ENCODE measurements around the gene ITPR3.

The ITPR3 gene

DNA sequence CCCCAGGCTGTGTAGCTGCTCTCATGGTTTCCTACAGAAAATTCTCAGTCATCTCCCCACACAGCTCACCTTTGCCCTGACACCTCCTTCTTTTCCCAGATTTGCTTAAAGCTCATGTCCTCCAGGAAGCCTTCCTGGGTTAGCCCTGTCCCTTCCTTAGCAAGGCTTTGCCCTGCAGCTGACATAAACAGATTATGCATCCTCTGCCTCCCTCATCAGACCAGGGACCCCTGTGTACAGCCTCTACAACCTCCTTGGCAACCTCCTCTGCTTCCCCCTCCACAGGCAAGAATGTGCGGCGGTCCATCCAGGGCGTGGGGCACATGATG lies 50.6 kb downstream of the ITPR3 start:
- DNase-seq = no peak

DNA sequence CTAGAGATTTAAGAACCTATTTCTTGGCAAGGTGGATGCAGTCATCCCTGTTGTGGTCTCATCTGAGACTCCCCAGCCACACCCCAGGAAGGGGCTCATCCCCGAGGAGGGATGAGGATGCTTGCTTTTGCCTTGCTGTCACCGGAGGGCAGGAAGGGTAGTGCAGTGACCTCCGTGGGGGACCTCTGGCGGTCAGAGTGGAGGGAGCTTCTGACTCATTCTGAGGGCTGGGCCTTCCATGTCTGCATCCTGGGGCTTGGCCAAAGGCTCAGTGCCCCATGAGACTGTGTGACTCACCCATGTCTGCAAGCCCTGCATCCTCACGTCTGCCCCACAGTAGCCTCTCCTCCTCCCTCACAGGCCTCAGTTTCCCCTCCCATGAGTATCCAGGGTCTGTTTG lies 51.7 kb downstream of the ITPR3 start:
- no peak for DNase-seq

DNA sequence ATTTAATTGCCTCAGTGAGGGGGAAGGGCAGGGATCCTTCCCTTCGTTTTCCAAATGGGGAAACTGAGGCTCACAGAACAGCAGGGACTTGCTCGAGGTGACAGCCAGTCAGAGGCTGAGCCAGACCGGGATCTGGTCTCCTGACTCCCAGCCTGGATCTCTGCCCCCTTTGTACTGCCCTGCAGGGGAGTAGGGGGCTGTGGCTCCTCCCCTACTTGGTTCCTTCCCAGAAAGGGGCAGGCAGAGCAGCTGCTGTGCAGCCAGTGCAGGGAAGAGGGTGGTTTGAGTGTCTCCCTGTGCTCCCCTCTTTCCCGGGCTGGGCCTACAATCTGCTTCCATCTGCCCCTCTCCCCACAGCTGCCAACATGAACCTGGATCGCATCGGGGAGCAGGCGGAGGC lies 52.7 kb downstream of the ITPR3 start:
- no peak for DNase-seq

DNA sequence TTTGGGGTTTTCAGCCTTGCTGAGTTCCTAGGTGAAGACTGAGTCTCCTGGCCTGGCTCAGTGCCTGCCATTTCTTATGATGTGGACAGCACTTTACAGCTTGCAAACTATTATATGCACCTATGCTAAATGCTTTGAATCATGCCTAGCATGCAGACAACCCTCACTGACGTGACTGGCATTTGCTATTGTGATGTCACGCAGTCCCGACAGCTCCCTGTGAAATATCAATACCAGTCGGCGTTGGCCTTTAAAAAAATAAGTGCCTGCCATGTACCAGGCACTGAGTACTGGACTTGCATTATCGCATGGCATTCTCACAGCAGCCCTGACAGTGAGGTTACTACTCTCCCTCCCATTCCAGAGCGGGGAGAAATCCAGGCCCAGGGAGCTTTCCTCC lies 54.8 kb downstream of the ITPR3 start:
- no peak for DNase-seq

DNA sequence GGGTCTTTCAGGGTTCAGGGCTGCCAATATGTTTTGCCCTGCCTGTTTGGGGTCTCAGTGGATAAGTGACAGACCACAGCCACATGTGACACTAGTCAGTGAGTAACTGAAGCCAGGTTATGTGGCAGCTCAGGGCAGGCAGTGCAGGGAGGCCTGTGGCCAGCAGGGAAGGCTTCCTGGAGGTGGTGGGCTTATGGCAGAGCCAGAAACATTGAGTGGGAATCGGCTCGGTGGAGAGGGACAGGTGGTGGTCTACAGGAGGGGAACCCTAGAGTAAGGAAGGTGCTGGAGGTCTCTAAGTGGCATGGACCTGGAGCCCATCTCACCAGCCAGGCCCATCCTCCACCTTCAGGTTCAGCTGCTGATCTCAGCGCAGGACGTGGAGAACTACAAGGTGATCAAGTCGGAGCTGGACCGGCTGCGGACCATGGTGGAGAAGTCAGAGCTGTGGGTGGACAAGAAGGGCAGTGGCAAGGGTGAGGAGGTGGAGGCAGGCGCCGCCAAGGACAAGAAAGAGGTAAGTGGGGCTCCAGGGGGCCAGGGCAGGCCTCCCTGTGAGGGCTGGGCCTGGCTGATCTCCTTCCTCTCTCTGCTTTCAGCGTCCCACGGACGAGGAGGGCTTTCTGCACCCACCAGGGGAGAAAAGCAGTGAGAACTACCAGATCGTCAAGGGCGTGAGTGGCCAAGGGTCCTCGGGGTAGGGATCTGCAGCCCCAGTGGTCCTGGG lies 55.5 kb downstream of the ITPR3 start:
- DNase-seq = no peak

DNA sequence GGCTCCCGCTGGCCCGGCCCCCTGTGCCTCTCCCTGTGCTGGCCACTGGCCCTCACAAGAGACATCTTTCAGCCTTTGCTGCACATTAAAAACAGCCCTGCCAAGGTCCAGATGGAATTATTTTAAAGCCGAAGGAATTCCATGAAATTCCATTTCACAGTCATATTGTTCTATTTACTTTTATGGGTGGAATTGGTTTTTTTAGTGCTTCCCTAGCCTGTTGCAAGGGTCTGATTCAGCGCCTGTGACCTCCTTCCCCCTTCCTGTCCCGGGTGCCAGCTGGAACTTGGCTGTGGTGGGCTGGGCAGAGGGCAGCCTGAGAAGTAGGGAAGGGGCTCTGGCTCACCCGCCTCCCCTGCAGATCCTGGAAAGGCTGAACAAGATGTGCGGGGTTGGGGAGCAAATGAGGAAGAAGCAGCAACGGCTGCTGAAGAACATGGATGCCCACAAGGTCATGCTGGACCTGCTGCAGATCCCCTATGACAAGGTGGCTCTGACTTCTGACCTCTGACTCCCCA lies 56.1 kb downstream of the ITPR3 start:
- DNase-seq = no peak

DNA sequence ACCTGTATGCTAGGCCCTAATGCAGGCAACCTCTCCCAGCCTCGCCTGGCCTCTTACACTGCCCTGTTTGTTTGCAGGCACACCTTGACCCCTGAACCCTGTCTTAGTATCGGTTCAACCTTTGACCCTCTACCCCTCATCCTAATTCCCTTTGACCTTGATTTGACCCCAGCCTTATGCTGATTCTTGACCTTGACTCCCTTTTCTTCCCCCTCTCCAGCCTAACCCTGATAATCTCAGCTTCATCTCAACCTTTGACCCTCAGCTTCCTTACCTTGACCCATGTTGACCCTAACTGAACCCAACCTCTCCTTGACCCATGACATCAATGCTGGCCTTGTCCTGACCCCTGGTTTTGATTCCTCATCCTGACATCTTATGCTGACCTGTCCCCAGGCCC lies 56.6 kb downstream of the ITPR3 start:
- DNase-seq = no peak

DNA sequence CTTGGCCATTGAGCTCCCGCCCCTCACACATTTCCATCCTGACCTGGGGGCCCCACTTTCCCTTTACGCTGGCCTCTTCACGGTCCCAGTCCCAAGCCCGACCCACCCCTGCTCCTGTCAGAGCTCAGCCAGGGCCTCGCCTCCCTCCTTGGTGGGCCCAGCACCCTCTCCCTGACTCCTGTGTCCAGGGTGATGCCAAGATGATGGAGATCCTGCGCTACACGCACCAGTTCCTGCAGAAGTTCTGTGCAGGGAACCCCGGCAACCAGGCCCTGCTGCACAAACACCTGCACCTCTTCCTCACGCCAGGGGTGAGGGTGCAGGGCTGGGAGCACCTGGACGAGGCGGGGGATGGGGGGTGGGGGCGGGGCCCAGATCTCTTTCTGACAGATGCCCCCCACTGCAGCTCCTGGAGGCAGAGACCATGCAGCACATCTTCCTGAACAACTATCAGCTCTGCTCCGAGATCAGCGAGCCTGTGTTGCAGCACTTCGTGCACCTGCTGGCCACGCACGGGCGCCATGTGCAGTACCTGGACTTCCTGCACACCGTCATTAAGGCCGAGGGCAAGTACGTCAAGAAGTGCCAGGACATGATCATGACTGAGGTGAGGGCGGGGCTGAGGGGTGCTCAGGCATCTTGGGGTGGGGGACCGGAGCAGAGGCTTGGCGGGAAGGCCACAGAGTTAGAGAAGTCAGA lies 57.3 kb downstream of the ITPR3 start:
- no peak for DNase-seq

DNA sequence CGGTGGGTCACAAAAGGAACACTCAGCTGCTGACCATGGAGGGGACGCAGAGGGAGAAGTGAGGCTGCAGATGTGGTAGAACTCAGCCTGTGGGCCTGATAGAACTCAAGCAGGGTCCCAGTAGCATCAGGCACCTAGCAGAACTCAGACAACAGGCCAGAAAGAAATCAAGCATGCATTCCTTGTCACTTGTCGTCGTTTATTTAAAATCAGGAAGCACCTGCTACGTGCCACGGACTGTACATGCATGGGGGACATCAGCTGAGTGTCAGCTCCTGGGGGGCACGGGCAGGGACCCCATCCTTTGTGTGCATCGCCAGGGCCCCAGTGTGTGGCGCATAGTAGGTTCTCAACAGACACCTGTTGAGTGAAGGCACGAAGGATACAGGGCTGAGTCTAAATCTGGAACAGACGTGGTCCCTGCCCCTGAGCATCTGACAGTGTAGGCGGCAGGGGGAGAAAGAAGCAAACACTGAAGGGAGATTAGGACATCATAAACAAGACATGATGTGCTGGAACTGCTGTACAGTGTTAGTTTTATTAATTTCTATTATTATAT lies 57.9 kb downstream of the ITPR3 start:
- no peak for DNase-seq

DNA sequence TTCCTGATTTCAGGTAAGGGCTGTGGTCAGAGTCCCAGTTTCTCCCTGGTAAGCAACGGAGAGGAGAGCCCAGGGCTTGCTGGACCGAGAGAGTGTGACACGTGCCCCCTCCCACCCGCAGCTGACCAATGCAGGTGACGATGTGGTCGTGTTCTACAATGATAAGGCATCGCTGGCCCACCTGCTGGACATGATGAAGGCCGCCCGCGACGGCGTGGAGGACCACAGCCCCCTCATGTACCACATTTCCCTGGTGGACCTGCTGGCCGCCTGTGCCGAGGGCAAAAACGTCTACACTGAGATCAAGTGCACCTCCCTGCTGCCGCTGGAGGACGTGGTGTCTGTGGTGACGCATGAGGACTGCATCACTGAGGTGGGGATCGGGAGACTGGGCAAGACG lies 58.6 kb downstream of the ITPR3 start:
- no peak for DNase-seq

DNA sequence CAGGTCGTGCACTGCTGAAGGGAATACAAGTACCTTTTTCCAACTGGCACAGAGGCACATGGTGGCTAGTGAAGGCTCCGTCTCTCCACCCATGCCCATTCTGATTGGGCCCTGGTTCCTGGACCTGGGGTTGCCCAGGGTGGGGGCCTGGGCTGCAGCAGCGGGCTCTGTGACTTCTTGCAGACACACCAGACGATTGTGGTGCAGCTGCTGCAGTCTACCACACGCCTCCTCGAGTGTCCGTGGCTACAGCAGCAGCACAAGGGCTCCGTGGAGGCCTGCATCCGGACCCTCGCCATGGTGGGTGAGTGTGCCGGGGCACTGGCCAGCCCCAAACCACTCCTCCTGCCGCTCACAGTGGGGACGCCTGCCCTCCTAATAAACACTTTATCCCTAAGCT lies 61.2 kb downstream of the ITPR3 start:
- DNase-seq = no peak

DNA sequence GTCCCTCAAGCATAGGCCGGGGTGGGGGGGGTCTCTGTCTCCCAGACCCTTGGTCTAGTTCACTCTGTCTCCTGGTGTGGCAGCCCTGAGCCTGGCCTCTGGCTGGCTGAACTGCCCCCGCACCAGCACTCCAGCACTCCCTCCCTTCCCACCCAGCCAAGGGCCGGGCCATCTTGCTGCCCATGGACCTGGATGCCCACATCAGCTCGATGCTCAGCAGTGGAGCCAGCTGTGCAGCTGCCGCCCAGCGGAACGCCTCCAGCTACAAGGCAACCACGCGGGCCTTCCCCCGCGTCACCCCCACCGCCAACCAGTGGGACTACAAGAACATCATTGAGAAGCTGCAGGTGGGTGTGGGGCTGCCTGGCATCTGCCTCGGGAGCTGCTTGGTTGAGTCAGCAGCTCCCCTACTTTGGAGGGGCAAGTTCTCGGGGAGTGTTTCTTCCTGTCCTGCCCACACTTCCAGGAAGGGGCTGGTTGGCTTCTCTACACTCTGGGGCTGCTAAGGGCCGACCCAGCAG lies 62.0 kb downstream of the ITPR3 start:
- peak; percentile 56 for DNase-seq

DNA sequence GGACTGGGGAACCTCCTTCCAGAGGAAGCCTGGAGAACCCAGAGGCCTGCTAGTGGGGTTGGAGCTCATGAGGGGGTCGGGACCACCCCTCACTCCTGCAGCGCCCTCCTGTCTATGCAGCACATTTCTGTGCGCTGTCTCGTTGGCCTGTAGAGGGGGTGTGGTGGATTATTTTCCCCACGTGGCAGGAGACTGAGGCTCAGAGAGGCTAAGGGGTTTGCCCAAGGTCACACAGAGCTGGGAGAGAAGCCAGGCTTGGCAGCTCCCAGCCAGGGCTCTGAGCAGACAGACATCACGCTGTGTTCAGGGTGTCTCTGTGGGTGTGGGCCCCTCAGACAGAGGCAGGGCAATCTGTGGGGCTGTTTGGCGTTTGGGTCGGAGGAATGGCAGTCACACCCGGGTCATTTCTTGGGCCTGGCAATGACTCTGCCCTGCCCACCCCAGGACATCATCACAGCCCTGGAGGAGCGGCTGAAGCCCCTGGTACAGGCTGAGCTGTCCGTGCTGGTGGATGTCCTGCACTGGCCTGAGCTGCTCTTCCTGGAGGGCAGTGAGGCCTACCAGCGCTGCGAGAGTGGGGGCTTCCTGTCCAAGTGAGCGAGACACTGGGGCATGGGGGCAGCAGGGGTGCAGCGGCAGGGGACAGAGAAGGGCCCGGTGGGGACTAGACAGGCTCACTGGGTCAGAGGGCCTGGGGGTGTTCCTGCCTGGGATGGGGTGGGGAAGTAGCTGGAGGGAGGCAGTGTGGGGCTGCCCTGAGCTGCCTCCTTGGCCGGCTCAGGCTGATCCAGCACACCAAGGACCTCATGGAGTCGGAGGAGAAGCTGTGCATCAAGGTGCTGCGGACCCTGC lies 62.7 kb downstream of the ITPR3 start:
- DNase-seq = no peak

DNA sequence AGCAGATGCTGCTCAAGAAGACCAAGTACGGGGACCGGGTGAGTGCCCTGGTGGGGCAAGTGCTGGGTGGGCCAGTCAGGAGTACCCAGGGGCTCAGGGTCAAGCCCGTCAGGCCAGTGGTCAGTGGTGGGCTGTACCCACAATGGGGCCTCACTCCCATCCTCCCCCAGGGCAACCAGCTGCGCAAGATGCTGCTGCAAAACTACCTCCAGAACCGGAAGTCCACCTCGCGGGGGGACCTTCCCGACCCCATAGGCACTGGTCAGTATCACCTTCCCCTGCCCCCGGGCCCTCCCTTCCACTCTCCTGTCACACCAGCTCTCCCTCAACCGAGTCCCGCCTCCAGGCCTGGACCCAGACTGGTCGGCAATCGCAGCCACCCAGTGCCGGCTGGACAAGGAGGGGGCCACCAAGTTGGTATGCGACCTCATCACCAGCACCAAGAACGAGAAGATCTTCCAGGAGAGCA lies 63.3 kb downstream of the ITPR3 start:
- DNase-seq = no peak

DNA sequence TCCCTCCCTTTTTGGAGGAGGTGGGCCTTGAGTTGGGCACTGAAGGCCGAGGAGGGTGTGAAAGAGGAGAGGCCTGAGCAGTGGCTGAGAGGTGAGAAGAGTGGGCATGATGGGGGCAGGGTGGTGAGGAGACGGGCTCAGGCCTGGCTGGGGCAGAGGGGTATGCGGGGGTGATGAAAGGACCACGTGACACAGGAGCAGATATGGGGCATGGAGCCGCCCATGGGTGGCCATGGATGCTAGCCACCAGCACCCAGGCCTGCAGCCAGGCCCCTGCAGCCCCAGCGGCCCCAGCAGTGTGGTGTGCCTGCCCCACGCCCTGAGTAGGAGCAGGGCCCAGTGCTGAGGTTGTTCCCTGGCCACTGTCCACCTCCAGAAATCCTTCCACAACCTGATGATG lies 63.9 kb downstream of the ITPR3 start:
- no peak for DNase-seq

DNA sequence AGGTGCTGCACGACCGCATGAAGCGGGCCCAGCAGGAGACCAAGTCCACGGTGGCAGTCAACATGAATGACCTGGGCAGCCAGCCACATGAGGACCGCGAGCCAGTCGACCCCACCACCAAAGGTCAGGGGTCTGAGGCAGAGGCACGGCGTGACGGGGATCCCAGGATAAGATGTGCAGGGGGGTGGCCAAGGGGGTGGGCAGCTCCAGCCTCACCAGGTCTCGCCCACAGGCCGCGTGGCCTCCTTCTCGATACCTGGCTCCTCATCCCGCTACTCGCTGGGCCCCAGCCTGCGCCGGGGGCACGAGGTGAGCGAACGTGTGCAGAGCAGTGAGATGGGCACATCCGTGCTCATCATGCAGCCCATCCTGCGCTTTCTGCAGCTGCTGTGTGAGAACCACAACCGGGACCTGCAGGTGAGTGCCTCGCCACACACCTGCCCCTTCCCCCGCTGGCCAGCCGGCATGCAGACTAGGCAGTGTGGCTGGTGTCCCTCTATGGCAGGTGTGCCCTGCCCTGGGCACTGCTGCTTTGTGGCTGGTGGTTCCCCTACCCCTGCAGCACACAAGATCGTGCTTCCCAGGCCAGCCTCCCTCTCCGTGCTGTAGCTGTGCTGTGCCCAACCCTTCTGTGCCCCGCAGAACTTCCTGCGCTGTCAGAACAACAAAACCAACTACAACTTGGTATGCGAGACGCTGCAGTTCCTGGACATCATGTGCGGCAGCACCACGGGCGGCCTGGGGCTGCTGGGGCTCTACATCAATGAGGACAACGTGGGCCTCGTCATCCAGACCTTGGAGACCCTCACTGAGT lies 64.5 kb downstream of the ITPR3 start:
- no peak for DNase-seq

DNA sequence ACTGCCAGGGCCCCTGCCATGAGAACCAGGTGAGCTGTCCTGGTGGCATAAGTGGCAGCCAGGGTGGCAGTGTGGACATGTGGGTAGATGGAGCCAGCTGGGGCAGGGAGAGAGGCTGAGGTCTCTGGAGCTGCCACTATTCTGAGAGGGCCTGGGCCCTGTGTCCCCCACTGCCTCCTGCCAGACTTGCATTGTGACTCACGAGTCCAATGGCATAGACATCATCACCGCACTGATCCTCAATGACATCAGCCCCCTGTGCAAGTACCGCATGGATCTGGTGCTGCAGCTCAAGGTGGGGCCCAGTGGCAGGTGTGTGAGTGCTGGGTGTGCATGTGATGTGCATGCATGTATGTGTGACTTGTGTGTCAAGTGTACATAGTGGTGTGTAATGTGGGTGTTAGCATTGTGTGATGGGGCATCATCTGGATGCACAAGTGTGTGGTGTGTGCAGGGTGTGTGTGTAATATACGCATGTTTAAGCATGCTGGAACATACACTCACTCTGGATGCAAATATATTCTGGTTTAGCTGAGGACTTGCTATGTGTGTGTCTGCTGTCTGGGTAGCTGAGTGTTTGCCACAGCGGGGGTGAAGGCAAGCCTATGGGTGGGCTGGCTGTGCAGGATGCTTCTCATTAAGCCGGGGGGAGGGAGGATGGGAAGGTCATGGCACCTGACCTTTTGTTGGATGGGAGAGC lies 65.3 kb downstream of the ITPR3 start:
- DNase-seq = no peak

DNA sequence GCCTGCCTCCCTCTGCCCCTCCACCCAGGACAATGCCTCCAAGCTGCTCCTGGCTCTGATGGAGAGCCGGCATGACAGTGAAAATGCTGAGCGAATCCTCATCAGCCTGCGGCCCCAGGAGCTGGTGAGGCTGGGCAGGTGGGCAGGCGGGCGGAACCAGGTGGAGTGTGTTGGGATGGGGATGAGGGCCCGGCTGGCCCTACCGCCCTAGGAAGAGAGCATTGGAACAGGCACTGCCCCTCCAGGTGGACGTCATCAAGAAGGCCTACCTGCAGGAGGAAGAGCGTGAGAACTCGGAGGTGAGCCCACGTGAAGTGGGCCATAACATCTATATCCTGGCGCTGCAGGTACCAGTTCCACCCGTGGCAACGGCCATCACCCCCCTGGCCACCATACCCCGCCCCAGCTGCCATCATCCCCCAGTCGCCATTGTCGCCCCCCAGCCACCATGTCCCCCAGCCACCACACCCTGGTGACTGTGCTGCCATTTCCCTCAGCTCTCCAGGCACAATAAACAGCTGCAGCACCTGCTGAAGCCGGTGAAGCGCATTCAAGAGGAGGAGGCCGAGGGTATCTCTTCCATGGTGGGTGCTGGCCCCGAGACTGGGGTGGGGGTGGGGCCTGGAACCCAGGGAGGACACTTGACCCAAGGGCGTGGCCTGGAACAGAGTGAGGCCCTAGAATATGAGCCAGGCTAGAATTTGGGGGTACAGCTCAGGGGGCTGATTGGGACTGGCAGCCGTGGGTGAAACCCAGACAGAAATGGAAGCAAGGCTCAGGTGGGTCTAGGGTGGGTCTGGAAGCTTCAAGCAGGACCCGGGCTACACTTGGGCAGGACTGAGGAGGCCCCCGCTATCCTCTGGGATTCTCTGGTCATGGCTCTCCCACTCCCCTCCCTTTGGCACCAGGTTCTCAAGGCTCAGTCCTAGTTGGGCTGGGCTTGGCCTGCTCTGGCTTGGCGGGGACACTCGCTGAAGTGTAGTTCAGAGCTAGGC lies 66.2 kb downstream of the ITPR3 start:
- DNase-seq = no peak

DNA sequence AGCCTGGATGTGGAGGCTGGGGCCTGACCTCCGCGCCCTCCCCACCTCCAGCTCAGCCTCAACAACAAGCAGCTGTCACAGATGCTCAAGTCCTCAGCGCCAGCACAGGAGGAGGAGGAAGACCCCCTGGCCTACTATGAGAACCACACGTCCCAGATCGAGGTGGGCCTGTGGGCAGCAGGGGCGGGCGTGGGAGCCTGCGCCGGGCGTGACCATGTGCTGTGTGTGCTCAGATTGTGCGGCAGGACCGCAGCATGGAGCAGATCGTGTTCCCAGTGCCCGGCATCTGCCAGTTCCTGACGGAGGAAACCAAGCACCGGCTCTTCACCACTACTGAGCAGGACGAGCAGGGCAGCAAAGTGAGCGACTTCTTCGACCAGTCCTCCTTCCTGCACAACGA lies 66.9 kb downstream of the ITPR3 start:
- no peak for DNase-seq

DNA sequence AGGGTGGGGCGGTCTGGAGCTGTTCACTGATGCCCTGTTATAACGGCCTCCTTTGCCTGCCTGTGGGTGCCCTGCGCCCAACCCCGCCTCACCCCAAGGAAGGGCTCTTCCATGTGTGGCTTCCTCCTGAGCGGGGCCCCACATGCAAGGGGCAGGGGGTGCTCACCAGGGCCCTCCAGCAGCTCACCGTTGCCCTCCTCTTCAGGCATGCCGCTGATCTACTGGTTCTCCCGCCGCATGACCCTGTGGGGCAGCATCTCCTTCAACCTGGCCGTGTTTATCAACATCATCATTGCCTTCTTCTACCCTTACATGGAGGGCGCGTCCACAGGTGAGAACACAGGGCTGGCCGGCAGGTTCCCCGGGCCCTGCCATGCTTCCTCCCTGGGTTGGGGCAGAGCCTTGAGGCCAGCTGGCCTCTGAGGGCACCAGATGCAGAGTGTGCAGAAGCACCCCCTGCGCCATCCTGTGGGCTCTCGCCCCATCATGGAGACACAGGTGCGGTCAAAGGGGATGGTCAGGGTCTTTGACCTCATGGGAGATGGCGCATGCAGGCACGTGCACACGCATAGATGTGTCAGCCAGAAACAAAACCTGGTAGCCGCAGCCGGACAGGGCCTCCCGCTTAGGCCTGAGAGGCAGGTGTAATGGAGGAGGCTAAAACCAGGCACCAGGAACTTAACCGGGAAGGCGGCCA lies 67.5 kb downstream of the ITPR3 start:
- DNase-seq = no peak
